Heart left ventricle (tissue), 13 donors: Measurements from ENCODE around the gene USP2.

Experiments
- CTCF ChIP-seq, 12 donors: fragments of 200-600 bp; sonication (generic) in 4 of 12; IDR thresholded peaks; one replicate each; pipeline versions ENCODE4 v1.5.0 to v1.8.0; 2018 to 2022; ENCODE audit warnings: antibody characterized with exemption in 12 of 12, mild to moderate bottlenecking in 5 of 12
- POLR2A ChIP-seq, 2 donors: fragments of 450-650 bp; IDR thresholded peaks; one replicate each; pipeline ENCODE4 v1.6.1; 2017; ENCODE audit warnings: antibody characterized with exemption in 2 of 2, mild to moderate bottlenecking in 2 of 2, moderate library complexity in 2 of 2
- donor health status: ischemic (EF 13 %, LVEDD 7.1; RV severe dilation, severe dysfunction).
- donor health status: DM: no; HTN: yes; CAD: no.
- donor health status: DM: no; HTN: no; CAD: no.
- donor health status: ischemic (EF 25% LVEDD 6.9; RV normal size, moderate dysfunction).
- donor health status: ischemic (EF 25% LVEDD 5.7; RV mildly dilated, moderate dysfunction).
- donor health status: ischemic (EF 35%, LVEDD 5.7; RV mildly dilated, moderate dysfunction).
- donor health status: nonischemic (EF 11% LVEDD 7.7; RV severe dilation, severe dysfunction).
- donor health status: DM: yes; HTN: yes; CAD: no.
- donor health status: PGD.
- donor health status: ischemic (EF 29% LVEDD 5.4; RV normal size, mild dysfunction).
- donor health status: nonischemic (EF 23%, LVEDD 6.1; RV moderate dilation, normal function).

- TF ChIP-seq CTCF (IDR thresholded peaks at IDR 0.05) (no peak), POLR2A (IDR thresholded peaks at IDR 0.05) (no peak)
These were observed 66.8 kb downstream of the USP2 start for GRCh38 chr11:119314726-119315125.
